ENCODE measurements around the gene TGFBR3. TPM values are rescaled to one million over a fixed set of nuclear protein-coding genes. Genes with fewer than 3 reads are reported as not detected.

Gene TGFBR3
- total and polyA plus RNA-seq, 8 donors = 4.2 to 689 (median 71.5) TPM

GRCh38 chr1:91768120-91768519 lies 117.8 kb downstream of the TGFBR3 start:
- Histone ChIP-seq H3K36me3 (peaks cover 0 to 2% (median 0%) of the 10 kb centered on the region in 4 donors), H3K9me3 (no peaks in the 10 kb centered on the region), H3K4me1 (peaks cover 0 to 9% (median 0%) of the 10 kb centered on the region in 4 donors), H3K27me3 (no peaks in the 10 kb centered on the region), H3K4me3 (no peak overlapping the region), H3K27ac (no peak overlapping the region)
- DNase-seq = no peak
- WGBS, 5 donors = 94 to 99% (median 97%) methylated on average over 4 of the region's 4 CpGs
- intact Hi-C loops (cut with DNase I; ENCODE audit: low total_unique reads) = no loop called here
- TF ChIP-seq POLR2AphosphoS5 (IDR thresholded peaks at IDR 0.05) = no peak
- TF ChIP-seq POLR2A (IDR thresholded peaks at IDR 0.05) = no peak
- no peak for TF ChIP-seq CTCF (IDR thresholded peaks at IDR 0.05)
- no peak for TF ChIP-seq EP300 (IDR thresholded peaks at IDR 0.05)

GRCh38 chr1:91766883-91767282 lies 119.1 kb downstream of the TGFBR3 start:
- no peak for DNase-seq
- H3K4me3 ChIP-seq = no peak overlapping the region
- H3K4me1 ChIP-seq = peaks cover 0 to 20% (median 2%) of the 10 kb centered on the region in 4 donors
- intact Hi-C loops (cut with DNase I; ENCODE audit: low total_unique reads) = no loop called here
- no peak for TF ChIP-seq POLR2A (IDR thresholded peaks at IDR 0.05)
- TF ChIP-seq EP300 (IDR thresholded peaks at IDR 0.05) = no peak
- no peak for TF ChIP-seq CTCF (IDR thresholded peaks at IDR 0.05)
- TF ChIP-seq POLR2AphosphoS5 (IDR thresholded peaks at IDR 0.05) = no peak
- no peak overlapping the region for H3K27ac ChIP-seq
- H3K36me3 ChIP-seq = peaks cover 0 to 2% (median 0%) of the 10 kb centered on the region in 4 donors
- H3K9me3 ChIP-seq = no peaks in the 10 kb centered on the region
- H3K27me3 ChIP-seq = no peaks in the 10 kb centered on the region
- 46 to 69% (median 64%) methylated on average over 5 of the region's 5 CpGs; no CpG with 5 or more reads in 1 of the 5 donors for WGBS, 5 donors

DNA sequence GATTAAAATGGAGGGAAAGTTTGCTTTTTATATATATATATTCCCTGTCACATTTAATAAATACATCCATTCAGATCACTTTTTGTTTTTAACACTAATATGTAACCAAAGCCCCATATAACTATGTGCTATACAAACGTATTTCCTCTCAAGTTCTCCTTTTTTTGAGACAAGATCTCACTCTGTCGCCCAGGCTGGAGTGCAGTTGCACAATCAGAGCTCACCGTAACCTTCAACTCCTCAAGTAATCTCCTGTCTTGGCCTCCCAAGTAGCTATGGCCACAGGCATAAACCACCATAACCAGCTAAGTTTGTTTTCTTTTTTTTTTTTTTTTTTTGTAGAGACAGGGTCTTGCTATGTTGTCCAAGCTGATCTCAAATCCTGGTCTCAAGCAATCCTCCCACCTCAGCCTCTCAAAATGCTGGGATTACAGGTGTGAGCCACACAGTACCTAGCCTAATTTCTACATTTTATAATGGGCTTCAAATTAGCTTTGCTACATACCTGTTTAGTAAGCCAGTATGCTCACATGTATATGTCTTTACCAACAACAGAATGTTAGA lies 120.0 kb downstream of the TGFBR3 start:
- H3K27me3 ChIP-seq = no peaks in the 10 kb centered on the region
- intact Hi-C loops (cut with DNase I; ENCODE audit: low total_unique reads) = no loop called here
- H3K4me1 ChIP-seq = peaks cover 0 to 29% (median 6%) of the 10 kb centered on the region in 4 donors
- no peak for DNase-seq
- H3K4me3 ChIP-seq = no peak overlapping the region
- WGBS, 5 donors = 50 to 81% (median 76%) methylated on average over 3 of the region's 3 CpGs
- H3K36me3 ChIP-seq = no peaks in the 10 kb centered on the region
- H3K27ac ChIP-seq = no peak overlapping the region
- no peaks in the 10 kb centered on the region for H3K9me3 ChIP-seq
- no peak for TF ChIP-seq EP300 (IDR thresholded peaks at IDR 0.05)
- TF ChIP-seq POLR2AphosphoS5 (IDR thresholded peaks at IDR 0.05) = no peak
- no peak for TF ChIP-seq POLR2A (IDR thresholded peaks at IDR 0.05)
- TF ChIP-seq CTCF (IDR thresholded peaks at IDR 0.05) = no peak

- no peaks in the 10 kb centered on the region for H3K9me3 ChIP-seq
- H3K27me3 ChIP-seq = no peaks in the 10 kb centered on the region
- H3K4me1 ChIP-seq = peaks cover 0 to 36% (median 11%) of the 10 kb centered on the region in 4 donors
- no peak overlapping the region for H3K4me3 ChIP-seq
- no peak for TF ChIP-seq POLR2A (IDR thresholded peaks at IDR 0.05)
- TF ChIP-seq CTCF (IDR thresholded peaks at IDR 0.05) = no peak
- no peak for TF ChIP-seq POLR2AphosphoS5 (IDR thresholded peaks at IDR 0.05)
- TF ChIP-seq EP300 (IDR thresholded peaks at IDR 0.05) = no peak
- 75 to 82% (median 79%) methylated on average over 4 of the region's 4 CpGs for WGBS, 5 donors
- peak overlapping the region in 1 of 5 donors; percentile 34 for H3K27ac ChIP-seq
- DNase-seq = no peak
- H3K36me3 ChIP-seq = no peaks in the 10 kb centered on the region
- intact Hi-C loops (cut with DNase I; ENCODE audit: low total_unique reads) = no loop called here
Observed at GRCh38 chr1:91765293-91765692, 120.7 kb downstream of the TGFBR3 start.

Data from stomach (tissue), 9 donors.